ENCODE data around the gene JAKMIP2.

The JAKMIP2 gene

GRCh38 chr5:147551677-147552076, 230.9 kb downstream of the JAKMIP2 start:
- no peak for DNase-seq

GRCh38 chr5:147547730-147548129, 234.8 kb downstream of the JAKMIP2 start:
- DNase-seq = no peak

- DNase-seq = no peak
These were observed 238.0 kb downstream of the JAKMIP2 start for GRCh38 chr5:147544556-147544955.

GRCh38 chr5:147539053-147539452, 243.5 kb downstream of the JAKMIP2 start:
- DNase-seq = no peak

GRCh38 chr5:147538236-147538635, 244.3 kb downstream of the JAKMIP2 start:
- peak; percentile 46 for DNase-seq

Data from fibroblast of upper back skin (primary cell).